Measurements from ENCODE around the gene ZNF22.
"Not testable (repeated sequence)": the region's sequence is repeated elsewhere in the genome, so short reads cannot be mapped to it uniquely, and the experiment has no call there.

ZNF22 gene

DNA sequence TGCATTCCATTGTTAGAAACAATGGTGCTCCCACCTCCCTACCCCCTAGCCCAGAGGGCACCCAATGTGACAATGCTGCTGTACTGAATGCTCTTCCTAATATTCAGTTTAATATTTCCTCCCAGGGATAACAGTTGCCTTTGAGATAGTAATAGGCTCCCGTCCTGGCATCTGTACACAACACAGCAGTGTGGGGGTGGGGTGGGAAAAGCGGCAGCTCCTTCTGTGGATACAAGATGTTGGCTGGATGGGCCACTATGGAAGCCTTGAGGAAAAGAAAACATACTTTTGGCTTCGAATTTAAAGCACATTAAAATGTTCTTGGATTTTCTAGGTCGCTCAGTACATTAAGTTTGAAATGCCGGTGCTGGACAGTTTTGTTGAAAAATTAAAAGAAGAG is 9.2 kb upstream of the ZNF22 start:
- DNase-seq (ENCODE audit: low spot score), result no peak

- no peak for DNase-seq (ENCODE audit: low spot score)
These were observed 8.5 kb upstream of the ZNF22 start for GRCh38 chr10:44992070-44992731.

DNA sequence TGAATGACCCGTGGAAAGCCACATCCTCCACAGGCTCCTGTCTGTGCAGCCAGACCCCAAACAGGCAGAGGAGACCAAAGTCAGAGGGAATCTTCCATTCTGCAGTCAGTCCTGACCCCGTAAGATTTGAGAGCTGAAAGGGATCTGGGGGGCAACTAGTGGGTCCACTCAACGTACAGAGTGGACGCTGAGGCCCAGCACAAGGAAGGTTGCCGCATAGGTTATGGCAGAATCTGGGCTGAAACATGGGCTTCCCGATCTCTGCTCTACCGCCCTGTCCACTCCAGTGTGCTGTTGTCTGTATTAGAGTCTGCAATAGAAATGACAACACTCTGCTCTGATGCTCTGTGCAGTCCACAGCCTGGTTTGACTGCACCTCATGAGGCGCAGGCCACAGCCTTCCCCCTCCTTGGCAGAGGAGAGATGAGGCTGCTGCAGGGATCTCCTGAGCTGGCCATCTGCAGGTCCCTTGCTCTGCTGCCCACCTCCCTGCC is 7.9 kb upstream of the ZNF22 start:
- DNase-seq (ENCODE audit: low spot score), result no peak

- DNase-seq (ENCODE audit: low spot score), result no peak
These were observed 7.3 kb upstream of the ZNF22 start for GRCh38 chr10:44993226-44993921.

DNA sequence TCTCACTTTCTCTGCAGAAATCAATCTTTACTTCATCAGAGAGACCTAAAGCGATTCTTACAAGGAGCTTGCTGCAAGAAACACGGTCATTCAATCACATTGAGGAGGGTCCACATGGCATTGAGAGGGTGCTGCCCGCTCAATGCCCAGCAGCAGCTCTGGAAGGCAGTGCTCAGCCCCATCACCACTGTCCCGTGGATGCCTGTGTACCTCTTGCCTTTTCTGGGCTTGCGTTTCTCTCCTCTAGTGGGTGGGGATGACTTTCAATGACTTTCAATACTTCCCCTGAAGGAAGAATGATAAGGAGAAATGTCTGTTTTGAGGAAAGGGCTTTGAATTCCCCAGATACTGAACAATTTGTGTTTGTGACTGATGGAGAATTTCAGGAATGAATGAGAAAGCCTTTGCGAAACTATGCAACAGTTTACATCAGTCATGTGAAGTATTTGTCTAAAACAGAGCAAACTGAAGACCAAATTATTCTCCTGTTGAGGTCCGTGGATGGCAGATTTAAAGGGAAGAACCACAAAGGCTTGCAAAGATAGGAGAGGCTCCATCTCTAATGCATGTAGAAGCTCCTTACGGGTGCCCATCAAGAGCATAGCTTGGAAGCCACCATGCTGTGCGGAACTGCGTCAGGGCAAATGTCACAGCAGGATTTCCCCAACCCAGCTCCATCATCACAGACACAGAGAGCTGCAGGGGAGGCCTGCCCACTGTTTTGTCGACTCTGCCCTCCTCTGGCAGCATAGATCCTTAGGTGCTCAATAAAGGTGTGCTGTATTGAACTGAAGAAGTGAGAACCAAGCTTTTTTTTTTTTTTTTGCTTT is 6.6 kb upstream of the ZNF22 start:
- no peak for DNase-seq (ENCODE audit: low spot score)

DNA sequence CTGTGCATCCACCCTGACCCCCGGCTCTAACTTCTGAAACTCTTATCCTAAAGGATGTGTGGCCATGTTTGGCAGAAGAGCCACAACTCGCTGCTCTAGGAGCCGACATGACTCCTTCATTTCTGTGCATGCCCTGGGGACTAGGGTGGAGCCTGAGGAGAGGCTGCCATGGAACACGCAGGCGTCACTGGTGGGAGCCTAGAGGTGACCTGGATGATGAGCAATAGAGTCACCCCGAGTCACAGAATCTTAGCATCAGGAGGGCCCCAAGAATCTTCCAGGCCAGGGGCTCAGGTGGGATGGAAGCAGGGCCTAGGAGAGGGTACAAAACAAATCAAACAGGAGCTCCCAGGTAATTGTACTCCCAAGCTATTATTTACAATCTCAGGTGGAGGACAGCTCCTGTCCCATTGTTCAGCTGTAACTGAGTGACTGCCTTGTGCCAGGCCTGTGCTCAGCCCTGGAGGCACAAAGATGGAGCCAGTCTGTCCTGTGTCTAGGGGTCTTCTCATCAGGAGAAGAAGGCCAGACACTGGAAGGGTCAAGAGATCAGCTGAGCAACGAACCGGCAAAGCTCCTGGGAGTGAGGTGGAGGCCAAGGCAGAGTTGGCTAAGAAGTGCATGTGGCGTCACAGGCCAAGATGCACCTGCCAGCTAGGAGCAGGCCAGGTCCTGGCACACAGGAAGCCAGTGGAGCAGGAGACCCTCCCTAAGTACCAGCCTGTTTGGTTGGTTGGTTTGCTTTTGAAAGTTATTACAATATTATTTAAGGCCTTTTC is 5.8 kb upstream of the ZNF22 start:
- no peak for DNase-seq (ENCODE audit: low spot score)

GRCh38 chr10:44995581-44995913 is 5.2 kb upstream of the ZNF22 start:
- DNase-seq (ENCODE audit: low spot score), result no peak

DNA sequence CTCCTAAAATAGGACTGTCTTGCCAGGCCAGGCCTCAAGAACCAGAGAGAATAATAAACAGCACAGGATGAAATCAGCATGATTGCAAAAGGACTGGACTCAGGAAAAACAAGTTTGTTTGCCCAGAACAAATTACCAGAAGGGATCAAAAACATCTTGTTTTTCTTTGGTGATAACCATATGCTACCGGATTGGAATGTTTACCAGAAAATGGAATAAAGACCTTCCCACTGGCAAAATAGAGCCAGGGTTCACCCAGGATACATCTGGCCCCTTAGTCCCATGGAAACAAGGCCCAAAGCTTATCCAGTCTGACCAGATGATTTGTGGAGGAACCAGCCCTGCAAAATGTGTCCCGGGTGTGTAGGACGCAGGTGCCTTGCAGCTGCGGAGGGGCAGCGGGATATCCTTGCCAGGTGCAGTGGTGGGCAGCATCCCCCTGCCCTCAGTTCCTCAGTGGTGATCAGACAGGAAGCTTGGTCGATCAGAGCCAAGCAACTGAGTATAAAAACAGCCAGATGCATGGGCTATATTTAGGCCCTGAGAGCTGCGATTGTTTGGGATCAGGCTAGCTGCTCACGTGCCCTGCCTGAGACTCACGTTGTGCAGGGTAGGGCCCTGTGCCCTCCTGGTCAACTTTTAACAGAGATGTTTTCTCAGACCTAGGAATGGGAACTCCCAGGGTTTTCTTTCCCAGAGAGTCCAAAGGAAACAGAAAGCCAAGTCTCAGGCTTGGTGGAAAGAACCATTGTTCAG is 4.6 kb upstream of the ZNF22 start:
- DNase-seq (ENCODE audit: low spot score), result no peak

- no peak for DNase-seq (ENCODE audit: low spot score)
These were observed 3.5 kb upstream of the ZNF22 start for GRCh38 chr10:44997105-44997748.

DNA sequence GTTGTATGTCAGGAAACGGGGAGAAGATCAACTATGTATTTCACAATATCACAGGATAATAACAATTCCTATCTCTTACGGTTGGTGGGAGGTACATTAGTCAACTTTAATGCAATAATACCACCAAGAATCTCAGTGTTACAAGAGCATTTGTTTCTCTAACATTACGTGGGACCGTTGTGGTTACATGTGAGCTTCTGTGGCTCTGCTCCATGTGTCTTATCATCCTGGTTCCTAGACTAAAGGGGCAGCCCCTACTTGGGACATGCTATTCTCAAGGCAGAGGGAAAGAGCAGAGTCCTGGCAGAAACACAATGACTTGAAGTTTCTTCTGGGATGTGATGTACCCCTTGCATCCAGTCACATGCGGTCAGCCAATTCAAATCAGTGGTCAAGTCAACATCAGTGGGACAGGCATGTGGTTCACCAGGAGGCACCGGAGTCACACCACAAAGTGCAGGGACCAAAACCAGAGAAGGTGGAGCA is 2.5 kb upstream of the ZNF22 start:
- no peak for DNase-seq (ENCODE audit: low spot score)

DNA sequence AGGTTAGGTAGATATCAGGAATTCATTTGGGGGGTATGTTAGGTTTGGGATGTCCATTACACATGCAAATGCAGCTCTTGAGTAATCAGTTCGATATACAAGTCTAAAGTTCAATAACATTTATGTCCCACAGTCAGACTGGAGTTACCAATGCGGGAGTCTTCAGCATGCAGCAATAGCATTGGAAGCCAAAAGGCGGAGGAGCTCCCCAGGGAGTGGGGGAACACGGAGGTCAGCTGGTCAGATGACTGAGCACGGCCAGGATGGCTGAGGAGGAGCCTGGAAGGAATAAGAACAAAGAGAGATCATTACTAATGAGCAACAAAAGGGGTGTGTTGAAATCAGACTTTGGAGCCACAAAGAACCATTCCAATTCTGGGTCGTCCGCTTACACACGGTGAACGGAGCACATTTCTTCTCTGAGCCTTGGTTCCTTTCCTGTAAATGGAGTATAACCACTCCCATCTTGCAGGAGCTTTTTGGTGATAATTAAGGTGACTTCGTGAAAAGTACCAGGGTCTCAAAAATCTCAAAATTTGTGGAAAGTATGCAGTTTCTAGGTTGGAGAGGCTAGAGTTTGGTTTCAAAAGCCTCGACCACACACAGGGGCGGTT is 478 bp upstream of the ZNF22 start:
- no peak for DNase-seq (ENCODE audit: low spot score)

GRCh38 chr10:45001381-45002148 is 842 bp downstream of the ZNF22 start:
- DNase-seq (ENCODE audit: low spot score), result peak; percentile 25

DNA sequence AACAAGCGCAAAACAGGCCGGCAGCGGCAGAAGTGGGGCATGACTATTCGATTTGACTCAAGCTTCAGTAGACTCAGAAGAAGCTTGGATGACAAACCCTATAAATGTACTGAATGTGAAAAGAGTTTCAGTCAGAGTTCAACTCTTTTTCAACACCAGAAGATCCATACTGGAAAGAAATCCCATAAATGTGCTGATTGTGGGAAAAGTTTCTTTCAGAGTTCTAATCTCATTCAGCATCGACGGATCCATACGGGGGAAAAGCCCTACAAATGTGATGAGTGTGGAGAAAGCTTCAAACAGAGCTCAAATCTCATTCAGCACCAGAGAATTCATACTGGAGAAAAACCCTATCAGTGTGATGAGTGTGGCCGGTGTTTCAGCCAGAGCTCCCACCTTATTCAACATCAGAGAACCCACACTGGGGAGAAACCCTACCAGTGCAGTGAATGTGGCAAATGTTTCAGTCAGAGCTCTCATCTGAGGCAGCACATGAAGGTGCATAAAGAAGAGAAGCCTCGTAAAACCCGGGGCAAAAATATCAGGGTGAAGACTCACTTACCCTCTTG is 2.8 kb downstream of the ZNF22 start:
- no peak for DNase-seq (ENCODE audit: low spot score)

DNA sequence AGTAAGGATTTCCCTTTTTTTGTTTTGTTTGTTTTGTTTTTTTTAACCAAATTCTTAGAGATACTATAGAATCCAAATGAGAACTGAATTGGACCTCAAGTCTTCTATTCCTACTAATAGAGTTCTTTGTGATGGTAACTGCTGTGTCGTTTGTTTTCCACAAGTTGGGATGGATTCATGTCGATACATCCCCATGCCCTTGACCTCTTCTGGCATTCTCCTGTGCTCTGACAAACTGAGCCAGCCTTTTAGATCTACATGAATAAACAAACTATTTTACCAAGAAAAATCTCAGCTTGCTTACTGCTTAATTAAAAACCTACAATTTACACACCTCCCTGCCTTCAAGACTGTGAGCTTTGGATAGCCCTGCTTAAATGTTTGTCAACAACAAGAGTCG is 3.9 kb downstream of the ZNF22 start:
- no peak for DNase-seq (ENCODE audit: low spot score)

DNA sequence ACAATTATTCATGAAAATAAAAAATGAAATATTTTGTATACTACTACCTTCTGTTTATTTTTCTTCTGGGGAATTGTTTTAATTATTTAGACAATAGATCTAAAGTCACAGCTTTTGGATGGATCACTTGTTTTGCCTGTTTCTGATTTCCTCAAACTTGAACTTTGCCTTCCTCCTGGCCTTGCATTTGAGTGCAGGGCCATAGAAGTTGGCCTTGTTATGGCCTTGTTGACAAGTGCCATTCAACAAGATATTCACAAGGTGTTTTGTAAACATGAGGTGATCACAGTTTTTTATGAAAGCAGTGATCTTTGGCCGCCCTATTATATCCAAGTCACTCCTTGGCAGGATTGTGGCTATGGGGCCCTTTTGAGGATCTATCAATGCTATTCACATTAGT is 4.6 kb downstream of the ZNF22 start:
- no peak for DNase-seq (ENCODE audit: low spot score)

- no peak for DNase-seq (ENCODE audit: low spot score)
These were observed 5.7 kb downstream of the ZNF22 start for GRCh38 chr10:45006276-45007030.

- peak; percentile 66 for DNase-seq (ENCODE audit: low spot score)
These were observed 7.9 kb downstream of the ZNF22 start for GRCh38 chr10:45008524-45009161.

DNA sequence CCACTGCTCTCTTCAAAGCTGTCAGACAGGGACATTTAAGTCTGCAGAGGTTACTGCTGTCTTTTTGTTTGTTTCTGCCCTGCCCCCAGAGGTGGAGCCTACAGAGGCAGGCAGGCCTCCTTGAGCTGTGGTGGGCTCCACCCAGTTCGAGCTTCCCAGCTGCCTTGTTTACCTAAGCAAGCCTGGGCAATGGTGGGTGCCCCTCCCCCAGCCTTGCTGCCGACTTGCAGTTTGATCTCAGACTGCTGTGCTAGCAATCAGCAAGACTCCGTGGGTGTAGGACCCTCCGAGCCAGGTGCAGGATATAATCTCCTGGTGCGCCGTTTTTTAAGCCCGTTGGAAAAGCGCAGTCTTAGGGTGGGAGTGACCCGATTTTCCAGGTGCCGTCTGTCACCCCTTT is 13.8 kb downstream of the ZNF22 start:
- not testable (repeated sequence) for DNase-seq (ENCODE audit: low spot score)
